ENCODE measurements around the gene CD274. TPM values are rescaled to one million over a fixed set of nuclear protein-coding genes. Genes with fewer than 3 reads are reported as not detected.
"Not testable (repeated sequence)": the region's sequence is repeated elsewhere in the genome, so short reads cannot be mapped to it uniquely, and the experiment has no call there.

Gene CD274
- total RNA-seq, 2 experiments from 2014 or later: 14.2 to 15.0 TPM

GRCh38 chr9:5489630-5490490 is 39.5 kb downstream of the CD274 start:
- no peaks in the 10 kb centered on the region for H3K36me3 Mint-ChIP-seq (ENCODE audit: low read depth)
- H3K4me3 Mint-ChIP-seq: no peak overlapping the region
- no peak for DNase-seq
- H3K4me1 Mint-ChIP-seq (ENCODE audit: low read depth): peaks cover 17% of the 10 kb centered on the region
- no peak overlapping the region for H3K27ac Mint-ChIP-seq
- CTCF ChIA-PET: interaction anchor here (0.6 to 2.4 kb wide), 3 partner anchors 11 to 60 kb away, joined by 3 to 6 read pairs (median 6); partner anchors contain the start of gene CD274
- H3K9me3 Mint-ChIP-seq: peaks cover 7% of the 10 kb centered on the region
- H3K27me3 Mint-ChIP-seq (ENCODE audit: low read depth): no peaks in the 10 kb centered on the region
- intact Hi-C loops (cut with micrococcal nuclease): no loop called here

GRCh38 chr9:5492965-5493678 is 42.8 kb downstream of the CD274 start:
- Mint-ChIP-seq H3K4me1 (ENCODE audit: low read depth) (peaks cover 17% of the 10 kb centered on the region), H3K4me3 (no peak overlapping the region)
- CTCF ChIA-PET: interaction anchor here (0.7 to 1.6 kb wide), 3 partner anchors 18 to 96 kb away, joined by 3 to 6 read pairs (median 4); partner anchors contain the start of gene PDCD1LG2

GRCh38 chr9:5493679-5494511 is 43.6 kb downstream of the CD274 start:
- Mint-ChIP-seq H3K27ac (peak overlapping the region; percentile 48), H3K36me3 (ENCODE audit: low read depth) (no peaks in the 10 kb centered on the region), H3K9me3 (peaks cover 5% of the 10 kb centered on the region), H3K4me3 (no peak overlapping the region), H3K4me1 (ENCODE audit: low read depth) (peaks cover 17% of the 10 kb centered on the region), H3K27me3 (ENCODE audit: low read depth) (no peaks in the 10 kb centered on the region)
- peak; percentile 39 for DNase-seq
- intact Hi-C loops (cut with micrococcal nuclease): loop anchor here (1.0 kb wide), 4 partner anchors 16 to 89 kb away; partner anchors contain the start of gene PDCD1LG2
- CTCF ChIA-PET: interaction anchor here (0.7 to 1.6 kb wide), 3 partner anchors 17 to 95 kb away, joined by 3 to 6 read pairs (median 4); partner anchors contain the start of gene PDCD1LG2

More at GRCh38 chr9:5492965-5493678, 42.8 kb downstream of the CD274 start:
- DNase-seq: no peak
- Mint-ChIP-seq H3K9me3 (peaks cover 5% of the 10 kb centered on the region), H3K36me3 (ENCODE audit: low read depth) (no peaks in the 10 kb centered on the region), H3K27me3 (ENCODE audit: low read depth) (no peaks in the 10 kb centered on the region), H3K27ac (no peak overlapping the region)
- intact Hi-C loops (cut with micrococcal nuclease): loop anchor here (1.0 kb wide), 4 partner anchors 17 to 90 kb away; partner anchors contain the start of gene PDCD1LG2

GRCh38 chr9:5494765-5495164 is 44.4 kb downstream of the CD274 start:
- H3K27me3 Mint-ChIP-seq (ENCODE audit: low read depth); H3K4me3 Mint-ChIP-seq; DNase-seq; H3K9me3 Mint-ChIP-seq; intact Hi-C loops (cut with micrococcal nuclease); H3K27ac Mint-ChIP-seq; H3K36me3 Mint-ChIP-seq (ENCODE audit: low read depth): not testable (repeated sequence)
- H3K4me1 Mint-ChIP-seq (ENCODE audit: low read depth): peaks cover 17% of the 10 kb centered on the region
- CTCF ChIA-PET: interaction anchor here (0.7 kb wide), 1 partner anchor 91 kb away, joined by 3 read pairs; no protein-coding TSS in a partner anchor

- intact Hi-C loops (cut with micrococcal nuclease): no loop called here
- Mint-ChIP-seq H3K4me3 (no peak overlapping the region), H3K9me3 (peaks cover 13% of the 10 kb centered on the region), H3K4me1 (ENCODE audit: low read depth) (peaks cover 5% of the 10 kb centered on the region), H3K36me3 (ENCODE audit: low read depth) (no peaks in the 10 kb centered on the region), H3K27ac (no peak overlapping the region), H3K27me3 (ENCODE audit: low read depth) (no peaks in the 10 kb centered on the region)
- DNase-seq: no peak
- CTCF ChIA-PET: interaction anchor here (1.0 kb wide), 1 partner anchor 8 kb away, joined by 3 read pairs; no protein-coding TSS in a partner anchor
Measured at GRCh38 chr9:5499157-5499556, 48.8 kb downstream of the CD274 start.

- Mint-ChIP-seq H3K27ac (no peak overlapping the region), H3K4me3 (no peak overlapping the region), H3K9me3 (peaks cover 14% of the 10 kb centered on the region), H3K4me1 (ENCODE audit: low read depth) (peaks cover 5% of the 10 kb centered on the region), H3K36me3 (ENCODE audit: low read depth) (no peaks in the 10 kb centered on the region), H3K27me3 (ENCODE audit: low read depth) (peaks cover 2% of the 10 kb centered on the region)
- no peak for DNase-seq
- CTCF ChIA-PET: no interaction called here
- intact Hi-C loops (cut with micrococcal nuclease): no loop called here
Measured at GRCh38 chr9:5499889-5500398, 49.6 kb downstream of the CD274 start.

GRCh38 chr9:5500441-5501235 is 50.3 kb downstream of the CD274 start:
- peaks cover 14% of the 10 kb centered on the region for H3K9me3 Mint-ChIP-seq
- no peak overlapping the region for H3K27ac Mint-ChIP-seq
- CTCF ChIA-PET: no interaction called here
- no peaks in the 10 kb centered on the region for H3K36me3 Mint-ChIP-seq (ENCODE audit: low read depth)
- H3K27me3 Mint-ChIP-seq (ENCODE audit: low read depth): peaks cover 2% of the 10 kb centered on the region
- no peak overlapping the region for H3K4me3 Mint-ChIP-seq
- intact Hi-C loops (cut with micrococcal nuclease): no loop called here
- no peak for DNase-seq
- H3K4me1 Mint-ChIP-seq (ENCODE audit: low read depth): peaks cover 6% of the 10 kb centered on the region

- no peak for DNase-seq
- CTCF ChIA-PET: interaction anchor here (1.6 kb wide), 1 partner anchor 87 kb away, joined by 5 read pairs; no protein-coding TSS in a partner anchor
- Mint-ChIP-seq H3K27ac (no peak overlapping the region), H3K4me3 (no peak overlapping the region), H3K27me3 (ENCODE audit: low read depth) (peaks cover 2% of the 10 kb centered on the region), H3K9me3 (peaks cover 14% of the 10 kb centered on the region), H3K36me3 (ENCODE audit: low read depth) (no peaks in the 10 kb centered on the region), H3K4me1 (ENCODE audit: low read depth) (peaks cover 6% of the 10 kb centered on the region)
- intact Hi-C loops (cut with micrococcal nuclease): no loop called here
Measured at GRCh38 chr9:5502553-5502952, 52.2 kb downstream of the CD274 start.

GRCh38 chr9:5509573-5509972 is 59.2 kb downstream of the CD274 start:
- Mint-ChIP-seq H3K4me1 (ENCODE audit: low read depth) (peaks cover 36% of the 10 kb centered on the region), H3K27me3 (ENCODE audit: low read depth) (peaks cover under 1% of the 10 kb centered on the region), H3K9me3 (peaks cover 4% of the 10 kb centered on the region), H3K36me3 (ENCODE audit: low read depth) (no peaks in the 10 kb centered on the region), H3K27ac (no peak overlapping the region), H3K4me3 (no peak overlapping the region)
- CTCF ChIA-PET: interaction anchor here (2.2 kb wide), 1 partner anchor 79 kb away, joined by 15 read pairs; no protein-coding TSS in a partner anchor
- intact Hi-C loops (cut with micrococcal nuclease): no loop called here
- DNase-seq: no peak

- Mint-ChIP-seq H3K9me3 (no peaks in the 10 kb centered on the region), H3K4me1 (ENCODE audit: low read depth) (peaks cover 31% of the 10 kb centered on the region), H3K27ac (peak within 1 kb of the TSS; percentile 54), H3K4me3 (peak within 1 kb of the TSS; percentile 27), H3K36me3 (ENCODE audit: low read depth) (no peaks in the 10 kb centered on the region), H3K27me3 (ENCODE audit: low read depth) (no peaks in the 10 kb centered on the region)
- DNase-seq: peak; percentile 59
- CTCF ChIA-PET: interaction anchor here (0.5 to 2.2 kb wide), 9 partner anchors 17 to 324 kb away, joined by 3 to 15 read pairs (median 5); partner anchors contain the start of genes CD274 and INSL6
- intact Hi-C loops (cut with micrococcal nuclease): loop anchor here (1.0 to 5.0 kb wide), 9 partner anchors 8 to 332 kb away; no protein-coding TSS in a partner anchor
Measured at GRCh38 chr9:5510360-5510931, 60.1 kb downstream of the CD274 start, which contains the start of gene PDCD1LG2. Gene PDCD1LG2 (plus strand): TSS chr9:5510531. CDS start chr9:5522547, 12,016 bp downstream.
